Coronary artery (tissue), 2 donors: ENCODE measurements around the gene TMEM161B.

Experiments
- DNase-seq: peaks from one replicate; pipeline ENCODE4 v3.0.0-alpha.2; 2017; ENCODE audit warnings: low spot score
- H3K27ac ChIP-seq, 2 donors: fragments of 200-600 bp; sonication (generic); one replicate each; pipeline ENCODE4 v1.5.1; 2016 to 2019
- H3K4me3 ChIP-seq: fragments of 200-600 bp; sonication (generic); 2 replicates; pipeline ENCODE4 v1.5.1; 2016; ENCODE audit warnings: mild to moderate bottlenecking, moderate library complexity
- TF ChIP-seq, protein P1 (sequence below): fragments of 200-600 bp; sonication (generic); IDR thresholded peaks from one replicate; pipeline ENCODE4 v1.5.1; 2019; ENCODE audit warnings: antibody characterized with exemption

The TMEM161B gene

DNA sequence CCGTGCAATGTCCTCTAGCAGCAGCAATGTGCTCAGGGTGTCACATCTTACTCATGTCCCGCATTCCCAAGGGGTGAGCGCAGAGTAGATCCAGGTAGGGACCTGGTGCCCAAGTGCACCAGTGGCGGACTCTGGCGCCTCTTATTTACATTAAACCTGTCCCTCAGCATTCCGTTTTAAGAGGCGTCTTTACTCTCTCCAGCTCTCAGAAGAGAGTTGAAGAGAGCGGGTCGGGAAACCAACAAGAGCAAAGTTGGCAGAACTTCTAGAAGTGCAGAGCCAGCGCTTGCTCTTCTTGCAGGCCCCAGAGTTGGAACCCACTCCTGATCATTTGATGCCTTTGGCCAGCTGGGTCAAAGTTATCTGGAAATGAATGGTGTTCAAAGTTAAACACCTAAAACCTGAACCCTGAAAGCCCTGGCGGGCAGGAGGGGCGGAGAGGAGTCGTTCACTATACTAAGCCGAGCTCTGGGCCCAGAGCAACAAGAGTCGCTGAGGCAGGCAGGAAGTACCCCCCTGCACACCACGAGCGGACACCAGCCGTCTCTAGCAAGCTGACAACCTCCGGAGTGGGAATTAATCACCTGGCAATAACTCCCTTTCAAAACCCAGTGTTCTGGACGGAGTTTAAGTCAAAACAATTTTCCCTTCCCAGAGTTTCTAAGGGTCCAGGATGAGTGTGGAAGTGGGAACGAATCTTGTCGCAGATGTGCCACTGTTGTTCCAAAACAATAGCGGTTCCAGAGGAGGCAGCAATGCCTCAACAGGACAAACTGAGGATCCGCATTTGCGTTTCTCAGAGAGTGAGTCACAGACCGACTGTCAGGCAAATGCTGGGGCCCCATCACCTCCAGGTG, 122.8 kb downstream of the TMEM161B start:
- H3K4me3 ChIP-seq: peak overlapping the region; percentile 46
- H3K27ac ChIP-seq: no peak overlapping the region
- no peak for DNase-seq
- TF ChIP-seq, protein P1, sequence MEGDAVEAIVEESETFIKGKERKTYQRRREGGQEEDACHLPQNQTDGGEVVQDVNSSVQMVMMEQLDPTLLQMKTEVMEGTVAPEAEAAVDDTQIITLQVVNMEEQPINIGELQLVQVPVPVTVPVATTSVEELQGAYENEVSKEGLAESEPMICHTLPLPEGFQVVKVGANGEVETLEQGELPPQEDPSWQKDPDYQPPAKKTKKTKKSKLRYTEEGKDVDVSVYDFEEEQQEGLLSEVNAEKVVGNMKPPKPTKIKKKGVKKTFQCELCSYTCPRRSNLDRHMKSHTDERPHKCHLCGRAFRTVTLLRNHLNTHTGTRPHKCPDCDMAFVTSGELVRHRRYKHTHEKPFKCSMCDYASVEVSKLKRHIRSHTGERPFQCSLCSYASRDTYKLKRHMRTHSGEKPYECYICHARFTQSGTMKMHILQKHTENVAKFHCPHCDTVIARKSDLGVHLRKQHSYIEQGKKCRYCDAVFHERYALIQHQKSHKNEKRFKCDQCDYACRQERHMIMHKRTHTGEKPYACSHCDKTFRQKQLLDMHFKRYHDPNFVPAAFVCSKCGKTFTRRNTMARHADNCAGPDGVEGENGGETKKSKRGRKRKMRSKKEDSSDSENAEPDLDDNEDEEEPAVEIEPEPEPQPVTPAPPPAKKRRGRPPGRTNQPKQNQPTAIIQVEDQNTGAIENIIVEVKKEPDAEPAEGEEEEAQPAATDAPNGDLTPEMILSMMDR: no peak

DNA sequence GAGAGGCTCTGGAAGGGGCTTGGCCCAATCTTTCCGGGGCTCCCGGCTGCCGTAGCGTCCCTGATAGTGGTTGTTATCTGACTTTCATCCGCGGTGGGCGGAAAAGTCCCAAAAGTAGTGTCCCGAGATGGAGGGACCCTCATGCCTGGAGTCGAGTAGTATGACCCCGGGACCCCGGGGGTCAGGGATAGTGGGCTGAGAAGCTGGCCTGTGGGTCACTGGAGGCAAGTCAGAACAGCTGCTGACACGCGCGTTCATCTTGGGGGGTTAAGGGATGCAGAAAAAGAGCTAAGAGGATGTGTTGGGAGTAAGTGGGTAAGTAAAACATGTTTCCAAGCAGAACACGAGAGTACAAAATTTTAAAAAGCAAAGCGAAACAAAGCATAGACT, 123.4 kb downstream of the TMEM161B start:
- TF ChIP-seq, protein P1: no peak
- no peak for DNase-seq
- no peak overlapping the region for H3K27ac ChIP-seq
- H3K4me3 ChIP-seq: peak overlapping the region; percentile 46
